ENCODE data around the gene GLMN.

GRCh38 chr1:92326681-92327080 is 27.9 kb upstream of the GLMN start:
- no peak for TF ChIP-seq EZH2 (IDR thresholded peaks at IDR 0.05; ENCODE audit: insufficient read depth, poor library complexity, severe bottlenecking)
- no peak for TF ChIP-seq EZH2phosphoT487 (IDR thresholded peaks at IDR 0.05; ENCODE audit: insufficient read depth, low read depth)
